IMR-90 (cell line): ENCODE results near the gene ANAPC7. TPM values are rescaled to one million over a fixed set of nuclear protein-coding genes. Genes with fewer than 3 reads are reported as not detected.
A peak's percentile ranks its signal among the peaks of the same experiment; 100 is the strongest.

Experiments used
- ATAC-seq: fragments of 200-7000 bp; cut with Tn5 transposase; 2 replicates; pipeline ENCODE4 v1.9.1; 2020; ENCODE audit warnings: low read depth, mild to moderate bottlenecking, moderate library complexity
- BruUV-seq: library from RNA; stranded (reverse); fragments of 400-500 nt; replicated peaks from 2 replicates; lab custom pipeline; 2021; lab: Mats Ljungman, UMichigan
- CTCF ChIA-PET: fragments of 300-600 bp; formaldehyde crosslinking; extraction: SDS; loops from one replicate; lab custom pipeline; 2021; ENCODE audit warnings: antibody characterized with exemption; lab: Yijun Ruan, JAX
- POLR2A ChIA-PET: fragments of 300-600 bp; sonication (Branson Sonifier 250); formaldehyde crosslinking; loops from one replicate; lab custom pipeline; 2022; ENCODE audit warnings: antibody characterized with exemption; ENCODE audit not compliant: unreplicated experiment; lab: Charles Lee
- DNase-seq: peaks from one replicate; pipeline ENCODE4 v3.0.0; 2013
- H2AFZ ChIP-seq: replicated peaks from 2 replicates; pipeline ENCODE3; 2013; ENCODE audit warnings: low read length, mild to moderate bottlenecking; ENCODE audit not compliant: poor library complexity
- H2AK5ac ChIP-seq: 2 replicates; pipeline ENCODE4 v1.6.1; 2013; ENCODE audit warnings: low read depth, low read length, inconsistent platforms
- H2AK9ac ChIP-seq: replicated peaks from 2 replicates; pipeline ENCODE3; 2013; ENCODE audit warnings: mild to moderate bottlenecking, low read depth, low read length, moderate library complexity; ENCODE audit not compliant: poor library complexity
- H2BK120ac ChIP-seq: 2 replicates; pipeline ENCODE4 v1.6.1; 2013; ENCODE audit warnings: low read depth, low read length, inconsistent platforms
- H2BK15ac ChIP-seq: 3 replicates; pipeline ENCODE4 v1.6.1; 2013; ENCODE audit warnings: low read depth, low read length, inconsistent platforms
- H2BK20ac ChIP-seq: 2 replicates; pipeline ENCODE4 v1.6.1; 2013; ENCODE audit warnings: low read depth, mild to moderate bottlenecking, inconsistent platforms, low read length, moderate library complexity
- H2BK5ac ChIP-seq: 2 replicates; pipeline ENCODE4 v1.6.1; 2013; ENCODE audit warnings: mild to moderate bottlenecking, low read depth, low read length, inconsistent platforms; ENCODE audit not compliant: poor library complexity, severe bottlenecking
- H3K14ac ChIP-seq: replicated peaks from 2 replicates; pipeline ENCODE4 v1.6.1; 2013; ENCODE audit warnings: low read depth, low read length, inconsistent platforms
- H3K18ac ChIP-seq: 2 replicates; pipeline ENCODE4 v1.6.1; 2013; ENCODE audit warnings: low read depth, low read length, control low read depth
- H3K23ac ChIP-seq: 2 replicates; pipeline ENCODE4 v1.6.1; 2013; ENCODE audit warnings: low read depth, low read length, inconsistent platforms
- H3K27ac ChIP-seq: 2 replicates; pipeline ENCODE4 v1.5.1; 2013; ENCODE audit warnings: mild to moderate bottlenecking, control low read depth, low read length; ENCODE audit not compliant: insufficient read depth
- H3K27me3 ChIP-seq: 2 replicates; pipeline ENCODE4 v1.6.1; 2013; ENCODE audit warnings: low read length; ENCODE audit not compliant: control insufficient read depth, insufficient read depth
- H3K36me3 ChIP-seq: 2 replicates; pipeline ENCODE4 v1.6.1; 2013; ENCODE audit warnings: low read length, mixed read lengths; ENCODE audit not compliant: control insufficient read depth, insufficient read depth
- H3K4ac ChIP-seq: 2 replicates; pipeline ENCODE4 v1.6.1; 2013; ENCODE audit warnings: low read depth, low read length, inconsistent platforms
- H3K4me1 ChIP-seq: 2 replicates; pipeline ENCODE4 v1.6.1; 2013; ENCODE audit warnings: low read length, mixed read lengths; ENCODE audit not compliant: control insufficient read depth, insufficient read depth
- H3K4me2 ChIP-seq: 2 replicates; pipeline ENCODE4 v1.6.1; 2013; ENCODE audit warnings: low read depth, mild to moderate bottlenecking, control low read depth, low read length, moderate library complexity
- H3K4me3 ChIP-seq: 2 replicates; pipeline ENCODE4 v1.5.1; 2013; ENCODE audit warnings: low read depth, mild to moderate bottlenecking, control low read depth, low read length, moderate library complexity; ENCODE audit not compliant: insufficient read depth
- H3K56ac ChIP-seq: 2 replicates; pipeline ENCODE4 v1.6.1; 2013; ENCODE audit warnings: low read length, inconsistent platforms; ENCODE audit not compliant: insufficient read depth; ENCODE audit errors: extremely low read depth
- H3K79me1 ChIP-seq, 2 experiments: 2 replicates each; pipeline ENCODE4 v1.6.1; 2013; ENCODE audit warnings: low read length in 2 of 2, inconsistent platforms in 1 of 2, low read depth in 1 of 2
- H3K9ac ChIP-seq: 2 replicates; pipeline ENCODE4 v1.6.1; 2013; ENCODE audit warnings: low read depth, low read length, control low read depth
- H3K9me1 ChIP-seq: 2 replicates; pipeline ENCODE4 v1.6.1; 2013; ENCODE audit warnings: low read length, inconsistent platforms; ENCODE audit not compliant: insufficient read depth
- H3K9me3 ChIP-seq: 2 replicates; pipeline ENCODE4 v1.6.1; 2013; ENCODE audit warnings: low read length; ENCODE audit not compliant: control insufficient read depth, insufficient read depth
- H4K20me1 ChIP-seq: 2 replicates; pipeline ENCODE4 v1.6.1; 2013; ENCODE audit warnings: low read length, inconsistent platforms; ENCODE audit not compliant: insufficient read depth
- H4K5ac ChIP-seq: 2 replicates; pipeline ENCODE4 v1.6.1; 2013; ENCODE audit warnings: mild to moderate bottlenecking, low read depth, low read length, control low read depth
- H4K8ac ChIP-seq, 2 experiments: 2 replicates each; pipeline ENCODE4 v1.6.1; 2013; ENCODE audit warnings: low read depth in 2 of 2, low read length in 2 of 2, control low read depth in 1 of 2, inconsistent platforms in 1 of 2
- H4K91ac ChIP-seq: 2 replicates; pipeline ENCODE4 v1.6.1; 2013; ENCODE audit warnings: low read depth, low read length, inconsistent platforms; ENCODE audit not compliant: insufficient read depth
- BHLHE40 ChIP-seq: fragments of 150-350 bp; IDR thresholded peaks from 2 replicates; pipeline ENCODE4 v1.6.1; 2016; ENCODE audit warnings: mild to moderate bottlenecking, low read depth, low read length
- CEBPB ChIP-seq: IDR thresholded peaks from 2 replicates; pipeline ENCODE4 v1.6.1; 2012; ENCODE audit warnings: low read depth, low read length, improper control_type of control experiment
- CHD1 ChIP-seq: IDR thresholded peaks from 2 replicates; pipeline ENCODE4 v1.6.1; 2012; ENCODE audit warnings: low read depth, low read length, improper control_type of control experiment
- MXI1 ChIP-seq: IDR thresholded peaks from 2 replicates; pipeline ENCODE4 v1.6.1; 2012; ENCODE audit warnings: low read depth, mild to moderate bottlenecking, low read length, moderate library complexity, borderline replicate concordance
- NFE2L2 ChIP-seq: fragments of 150-350 bp; IDR thresholded peaks from 2 replicates; pipeline ENCODE4 v1.6.1; 2016; ENCODE audit warnings: low read depth, mild to moderate bottlenecking, low read length
- POLR2A ChIP-seq: IDR thresholded peaks from 2 replicates; pipeline ENCODE4 v1.6.1; 2012; ENCODE audit warnings: mild to moderate bottlenecking, low read depth, low read length
- WGBS, 2 experiments: methylation state at CpG; one replicate each; pipeline versions ENCODE4 v1.1.5 to v1.1.7; 2013; ENCODE audit warnings: missing lambda C conversion rate in 2 of 2; ENCODE audit not compliant: insufficient read length in 1 of 2; ENCODE audit errors: extremely low coverage in 2 of 2; 5-methylcytosine and 5-hydroxymethylcytosine counted together
- dilution Hi-C: fragments of 300-500 bp; cut with HindIII; formaldehyde crosslinking; loops from one replicate; pipeline ENCODE4 v1.14.3; 2018; ENCODE audit warnings: low sequenced_read_pairs; ENCODE audit not compliant: unreplicated experiment
- in situ Hi-C: fragments of 300-500 bp; cut with MboI; formaldehyde crosslinking; loops from 3 replicates; pipeline ENCODE4 v1.14.3; 2019; ENCODE audit warnings: low sequenced_read_pairs, inconsistent platforms, mixed read lengths
- intact Hi-C: fragments of 100-400 bp; cut with micrococcal nuclease; formaldehyde crosslinking; loops from 2 replicates; pipeline ENCODE4 v1.10.0; 2022
- polyA plus RNA-seq, 3 experiments: library from polyadenylated mRNA; depleted of rRNA; stranded (reverse); fragments of >200 nt; gene quantifications; 2 replicates each; pipeline ENCODE4 v1.2.3, GENCODE V29; 2012; ENCODE audit warnings: low replicate concordance in 1 of 3
- total RNA-seq: library from RNA; depleted of rRNA; stranded (reverse); fragments of >200 nt; gene quantifications from 2 replicates; pipeline ENCODE4 v1.2.3, GENCODE V29; 2012

Gene ANAPC7
- total and polyA plus RNA-seq, 2 of the 4 experiments (the other 2 are of a cell fraction), result 46.4 to 57.9 TPM

- TF ChIP-seq BHLHE40 (no peak), POLR2A (no peak)
Observed at GRCh38 chr12:110337912-110338710, 65.4 kb downstream of the ANAPC7 start (continued).

GRCh38 chr12:110335481-110336045 is 67.9 kb downstream of the ANAPC7 start:
- Histone ChIP-seq H2AK9ac (no peak overlapping the region), H3K9me3 (no peaks in the 10 kb centered on the region), H3K18ac (no peak overlapping the region), H2AK5ac (no peak overlapping the region), H3K23ac (no peak overlapping the region), H3K9me1 (peaks cover 17% of the 10 kb centered on the region; the same call in 1 of the 2 replicates), H3K4me3 (no peak overlapping the region), H3K56ac (no peak overlapping the region), H3K27ac (no peak overlapping the region), H2BK120ac (no peak overlapping the region), H3K27me3 (no peaks in the 10 kb centered on the region), H3K14ac (no peak overlapping the region), H4K91ac (no peak overlapping the region), H4K8ac (no peak overlapping the region), H2BK5ac (no peak overlapping the region), H2BK15ac (no peak overlapping the region), H3K4me2 (no peak overlapping the region), H2BK20ac (no peak overlapping the region), H3K79me1 (peaks cover 58 to 79% of the 10 kb centered on the region in 2 experiments), H3K9ac (no peak overlapping the region), H3K36me3 (peaks cover 71% of the 10 kb centered on the region), H3K4me1 (peaks cover 2% of the 10 kb centered on the region; the same call in 1 of the 2 replicates), H2AFZ (no peak overlapping the region), H4K5ac (no peak overlapping the region), H4K20me1 (peaks cover 62% of the 10 kb centered on the region), H3K4ac (no peak overlapping the region)
- no peak for TF ChIP-seq NFE2L2
- no peak for TF ChIP-seq MXI1
- no peak for TF ChIP-seq POLR2A
- TF ChIP-seq CHD1, result no peak
- TF ChIP-seq CEBPB, result peak; percentile 55
- WGBS, 2 experiments, result 100% methylated on average over 2 of the region's 4 CpGs; no CpG with 5 or more reads in 1 of the 2 experiments
- no TSS peak for BruUV-seq
- ChIA-PET CTCF (no interaction called here), POLR2A (no interaction called here)
- dilution Hi-C loops, result no loop called here
- intact Hi-C loops, result no loop called here
- DNase-seq (no peak), ATAC-seq (no peak)
- in situ Hi-C loops, result no loop called here
